Measurements from ENCODE around the gene ZRANB3. TPM values are rescaled to one million over a fixed set of nuclear protein-coding genes. Genes with fewer than 3 reads are reported as not detected.

Gene ZRANB3
- total RNA-seq, 3 donors from 2014 or later = 4.9 to 7.3 (median 5.0) TPM

- intact Hi-C loops (cut with DNase I, micrococcal nuclease) = no loop called here
- no peak for ATAC-seq
- H3K4me3 ChIP-seq = no peak overlapping the region
Observed at GRCh38 chr2:135532581-135532980, 1.6 kb upstream of the ZRANB3 start.

GRCh38 chr2:135531231-135532197 is 496 bp upstream of the ZRANB3 start, which contains the start of gene R3HDM1:
Gene R3HDM1, plus strand, starts transcription at chr2:135531484. Its CDS starts 73,362 bp downstream, at chr2:135604846.
- peak; percentile 91 for ATAC-seq
- intact Hi-C loops (cut with DNase I, micrococcal nuclease) = no loop called here
- peaks cover 12% of the 10 kb centered on the region for H3K4me1 ChIP-seq (ENCODE audit: low read depth)
- peak within 1 kb of the TSS; percentile 79 for H3K4me3 ChIP-seq
- TF ChIP-seq CTCF (IDR thresholded peaks at IDR 0.05) = no peak
- H3K9me3 ChIP-seq = no peaks in the 10 kb centered on the region
- peak; percentile 94 to 99 (median 96) for DNase-seq
- no peaks in the 10 kb centered on the region for H3K36me3 ChIP-seq (ENCODE audit: low read depth)

More at GRCh38 chr2:135532581-135532980, 1.6 kb upstream of the ZRANB3 start:
- H3K36me3 ChIP-seq (ENCODE audit: low read depth) = no peaks in the 10 kb centered on the region
- peaks cover 12% of the 10 kb centered on the region for H3K4me1 ChIP-seq (ENCODE audit: low read depth)
- no peak for DNase-seq
- no peak for TF ChIP-seq CTCF (IDR thresholded peaks at IDR 0.05)
- no peaks in the 10 kb centered on the region for H3K9me3 ChIP-seq

GRCh38 chr2:135528006-135528405 is 3.0 kb downstream of the ZRANB3 start:
- H3K9me3 ChIP-seq = no peaks in the 10 kb centered on the region
- DNase-seq = no peak
- intact Hi-C loops (cut with DNase I, micrococcal nuclease) = no loop called here
- ATAC-seq = no peak
- H3K4me3 ChIP-seq = no peak overlapping the region
- H3K4me1 ChIP-seq (ENCODE audit: low read depth) = peaks cover 10% of the 10 kb centered on the region
- no peak for TF ChIP-seq CTCF (IDR thresholded peaks at IDR 0.05)
- H3K36me3 ChIP-seq (ENCODE audit: low read depth) = no peaks in the 10 kb centered on the region

GRCh38 chr2:135525786-135526185 is 5.2 kb downstream of the ZRANB3 start:
- DNase-seq = no peak
- no peak for ATAC-seq
- TF ChIP-seq CTCF (IDR thresholded peaks at IDR 0.05) = no peak
- intact Hi-C loops (cut with DNase I, micrococcal nuclease) = no loop called here
- Histone ChIP-seq H3K36me3 (ENCODE audit: low read depth) (no peaks in the 10 kb centered on the region), H3K4me1 (ENCODE audit: low read depth) (no peaks in the 10 kb centered on the region), H3K9me3 (no peaks in the 10 kb centered on the region), H3K4me3 (no peak overlapping the region)

GRCh38 chr2:135512099-135512498 is 18.9 kb downstream of the ZRANB3 start:
- no peak for TF ChIP-seq CTCF (IDR thresholded peaks at IDR 0.05)
- H3K36me3 ChIP-seq (ENCODE audit: low read depth) = no peaks in the 10 kb centered on the region
- intact Hi-C loops (cut with DNase I, micrococcal nuclease) = no loop called here
- H3K4me3 ChIP-seq = no peak overlapping the region
- ATAC-seq = no peak
- no peak for DNase-seq
- peaks cover 27% of the 10 kb centered on the region for H3K9me3 ChIP-seq
- H3K4me1 ChIP-seq (ENCODE audit: low read depth) = no peaks in the 10 kb centered on the region

Measured in mucosa of descending colon (tissue), 3 donors.